CD14-positive monocyte (primary cell): ENCODE results near the gene ZBTB38. TPM values are rescaled to one million over a fixed set of nuclear protein-coding genes. Genes with fewer than 3 reads are reported as not detected.

Experiments used
- DNase-seq, 3 donors: peaks; one replicate each; pipeline ENCODE4 v3.0.0-alpha.2; 2011 to 2022
- H2AFZ ChIP-seq: 2 replicates; pipeline ENCODE4 v1.6.0; 2012; ENCODE audit warnings: mild to moderate bottlenecking, low read depth, low read length, inconsistent platforms; ENCODE audit not compliant: insufficient read depth, poor library complexity, severe bottlenecking
- H3K27ac ChIP-seq, 2 donors: 1 replicate in 1 of 2; 2 replicates in 1 of 2; pipeline ENCODE4 v1.5.1; 2012 to 2013; ENCODE audit warnings: low read length in 2 of 2, control low read depth in 1 of 2, inconsistent platforms in 1 of 2, low read depth in 1 of 2, mild to moderate bottlenecking in 1 of 2
- H3K27me3 ChIP-seq, 2 donors: one replicate each; pipeline versions ENCODE4 v1.6.0 to v1.6.1; 2011 to 2013; ENCODE audit warnings: low read length in 2 of 2; ENCODE audit not compliant: control insufficient read depth in 2 of 2, insufficient read depth in 2 of 2
- H3K36me3 ChIP-seq, 2 donors: replicated peaks in 1 of 2; 1 replicate in 1 of 2; 2 replicates in 1 of 2; pipeline versions ENCODE4 v1.5.1 to v1.6.1; 2012 to 2013; ENCODE audit warnings: low read length in 2 of 2, control low read depth in 1 of 2, inconsistent platforms in 1 of 2, mild to moderate bottlenecking in 1 of 2; ENCODE audit not compliant: insufficient read depth in 2 of 2, control insufficient read depth in 1 of 2
- H3K4me1 ChIP-seq, 2 donors: 1 replicate in 1 of 2; 2 replicates in 1 of 2; pipeline versions ENCODE4 v1.5.1 to v1.6.1; 2012 to 2013; ENCODE audit warnings: low read length in 2 of 2, control low read depth in 1 of 2, inconsistent platforms in 1 of 2, mild to moderate bottlenecking in 1 of 2, moderate library complexity in 1 of 2; ENCODE audit not compliant: insufficient read depth in 2 of 2, control insufficient read depth in 1 of 2
- H3K4me2 ChIP-seq: replicated peaks from 2 replicates; pipeline ENCODE3; 2012; ENCODE audit warnings: low read length, moderate library complexity, mild to moderate bottlenecking; ENCODE audit not compliant: poor library complexity, severe bottlenecking; ENCODE audit errors: extremely low read depth
- H3K4me3 ChIP-seq, 3 experiments: fragments of 200-600 bp in 1 of 3; sonication (generic) in 1 of 3; replicated peaks in 1 of 3; 1 replicate in 2 of 3; 2 replicates in 1 of 3; pipeline ENCODE4 v1.5.1; 2011 to 2013; ENCODE audit warnings: low read length in 3 of 3, mild to moderate bottlenecking in 3 of 3, control low read depth in 2 of 3, low read depth in 2 of 3, inconsistent platforms in 1 of 3, moderate library complexity in 1 of 3
- H3K79me2 ChIP-seq: 2 replicates; pipeline ENCODE4 v1.6.0; 2012; ENCODE audit warnings: mild to moderate bottlenecking, control low read depth, inconsistent platforms, low read length, moderate library complexity; ENCODE audit not compliant: insufficient read depth
- H3K9ac ChIP-seq: 2 replicates; pipeline ENCODE4 v1.6.0; 2017; ENCODE audit warnings: low read length, mild to moderate bottlenecking; ENCODE audit not compliant: insufficient read depth, poor library complexity, severe bottlenecking
- H3K9me3 ChIP-seq, 2 donors: replicated peaks in 1 of 2; 1 replicate in 1 of 2; 2 replicates in 1 of 2; pipeline versions ENCODE4 v1.5.1 to v1.6.1; 2012 to 2013; ENCODE audit warnings: low read length in 2 of 2, control low read depth in 1 of 2; ENCODE audit not compliant: control insufficient read depth in 1 of 2, insufficient read depth in 1 of 2
- H4K20me1 ChIP-seq: 2 replicates; pipeline ENCODE4 v1.6.0; 2012; ENCODE audit warnings: mild to moderate bottlenecking, low read length, control low read depth, moderate library complexity; ENCODE audit not compliant: insufficient read depth
- H3K27ac Mint-ChIP-seq, 7 donors: one replicate each; pipeline ENCODE4 v1.8.0; 2020; ENCODE audit warnings: mild to moderate bottlenecking in 7 of 7, mixed read lengths in 7 of 7, moderate library complexity in 6 of 7, inconsistent platforms in 2 of 7
- H3K27me3 Mint-ChIP-seq, 3 donors: one replicate each; pipeline ENCODE4 v1.8.0; 2021 to 2022; ENCODE audit warnings: low read depth in 3 of 3, mild to moderate bottlenecking in 3 of 3, mixed read lengths in 3 of 3, moderate library complexity in 3 of 3, inconsistent platforms in 1 of 3
- H3K36me3 Mint-ChIP-seq, 2 donors: one replicate each; pipeline ENCODE4 v1.8.0; 2020; ENCODE audit warnings: mixed read lengths in 2 of 2, inconsistent platforms in 1 of 2, mild to moderate bottlenecking in 1 of 2
- H3K4me1 Mint-ChIP-seq: one replicate; pipeline ENCODE4 v1.8.0; 2020; ENCODE audit warnings: mild to moderate bottlenecking, mixed read lengths
- H3K4me3 Mint-ChIP-seq, 2 donors: one replicate each; pipeline ENCODE4 v1.8.0; 2020; ENCODE audit warnings: mild to moderate bottlenecking in 2 of 2, mixed read lengths in 2 of 2, moderate library complexity in 1 of 2
- H3K9me3 Mint-ChIP-seq, 7 donors: one replicate each; pipeline ENCODE4 v1.8.0; 2020 to 2022; ENCODE audit warnings: mixed read lengths in 7 of 7, mild to moderate bottlenecking in 6 of 7, moderate library complexity in 6 of 7, inconsistent platforms in 2 of 7
- CTCF ChIP-seq: fragments of 200-600 bp; IDR thresholded peaks from one replicate; pipeline ENCODE4 v1.8.0; 2022; ENCODE audit warnings: antibody characterized with exemption, mild to moderate bottlenecking
- whole genome bisulfite sequencing: methylation state at CpG from one replicate; pipeline ENCODE4 v1.1.5; 2013; ENCODE audit warnings: missing lambda C conversion rate; ENCODE audit not compliant: insufficient coverage; 5-methylcytosine and 5-hydroxymethylcytosine counted together
- intact Hi-C, 2 donors: fragments of 100-400 bp; cut with micrococcal nuclease; formaldehyde crosslinking; loops; one replicate each; pipeline versions ENCODE4 v1.15.0 to v1.15.1; 2023
- polyA plus RNA-seq, 3 donors: library from polyadenylated mRNA; depleted of rRNA in 1 of 3; unstranded in 2 of 3; stranded (reverse) in 1 of 3; fragments of 300-500 nt in 2 of 3; fragments of >200 nt in 1 of 3; fragmentation: Illumina TruSeq in 2 of 3; gene quantifications; 1 replicate in 2 of 3; 2 replicates in 1 of 3; pipeline ENCODE4 v1.2.3, GENCODE V29; 2012 to 2021

The ZBTB38 gene
- polyA plus RNA-seq, 3 donors: 3.9 to 28.5 (median 19.0) TPM

- H3K27ac ChIP-seq: no peak overlapping the region
These were observed 15.9 kb downstream of the ZBTB38 start for GRCh38 chr3:141384157-141384556.

GRCh38 chr3:141384575-141384974 lies 16.3 kb downstream of the ZBTB38 start:
- H2AFZ ChIP-seq: no peak overlapping the region
- no peaks in the 10 kb centered on the region for H3K36me3 ChIP-seq
- Mint-ChIP-seq H3K9me3 (no peaks in the 10 kb centered on the region), H3K4me3 (no peak overlapping the region), H3K36me3 (no peaks in the 10 kb centered on the region), H3K27me3 (peaks cover 0 to 1% (median 1%) of the 10 kb centered on the region in 3 donors), H3K4me1 (peaks cover 3% of the 10 kb centered on the region), H3K27ac (no peak overlapping the region)
- H3K4me2 ChIP-seq: no peak overlapping the region
- no peaks in the 10 kb centered on the region for H3K27me3 ChIP-seq
- no peak overlapping the region for H3K27ac ChIP-seq
- no peaks in the 10 kb centered on the region for H3K9me3 ChIP-seq
- H3K79me2 ChIP-seq: no peaks in the 10 kb centered on the region
- intact Hi-C loops: no loop called here
- no peaks in the 10 kb centered on the region for H3K4me1 ChIP-seq
- H4K20me1 ChIP-seq: no peaks in the 10 kb centered on the region
- TF ChIP-seq CTCF: no peak
- DNase-seq: no peak
- H3K4me3 ChIP-seq: no peak overlapping the region
- 100% methylated on average over 1 of the region's 5 CpGs for WGBS
- H3K9ac ChIP-seq: no peak overlapping the region

More at GRCh38 chr3:141384157-141384556, 15.9 kb downstream of the ZBTB38 start:
- peak overlapping the region; percentile 59 for H2AFZ ChIP-seq
- H3K9ac ChIP-seq: no peak overlapping the region
- H3K36me3 ChIP-seq: no peaks in the 10 kb centered on the region
- Mint-ChIP-seq H3K4me3 (no peak overlapping the region), H3K9me3 (no peaks in the 10 kb centered on the region), H3K27me3 (peaks cover 0 to 1% (median 1%) of the 10 kb centered on the region in 3 donors), H3K27ac (no peak overlapping the region), H3K4me1 (peaks cover 3% of the 10 kb centered on the region), H3K36me3 (no peaks in the 10 kb centered on the region)
- WGBS: 100% methylated on average over 1 of the region's 4 CpGs
- no peak overlapping the region for H3K4me3 ChIP-seq
- intact Hi-C loops: no loop called here
- no peaks in the 10 kb centered on the region for H3K27me3 ChIP-seq
- no peaks in the 10 kb centered on the region for H4K20me1 ChIP-seq
- H3K4me1 ChIP-seq: no peaks in the 10 kb centered on the region
- DNase-seq: no peak
- no peaks in the 10 kb centered on the region for H3K79me2 ChIP-seq
- H3K9me3 ChIP-seq: no peaks in the 10 kb centered on the region
- no peak overlapping the region for H3K4me2 ChIP-seq
- TF ChIP-seq CTCF: no peak
